Endometrium (tissue), 2 donors: ENCODE measurements around the gene DAGLB.
"Not testable (repeated sequence)": the region's sequence is repeated elsewhere in the genome, so short reads cannot be mapped to it uniquely, and the experiment has no call there.

Source experiments
- FAIRE-seq: peaks from 2 replicates; lab custom pipeline; 2012; peaks lifted over from hg19 to GRCh38; lab: Jason Lieb, UNC
- donor health status: control.
- donor health status: control.

The DAGLB gene

GRCh38 chr7:6430271-6430940, 17.3 kb downstream of the DAGLB start:
- FAIRE-seq, result no peak

GRCh38 chr7:6425948-6426347, 21.8 kb downstream of the DAGLB start:
- no peak for FAIRE-seq

- FAIRE-seq, result no peak
These were observed 23.6 kb downstream of the DAGLB start for GRCh38 chr7:6423942-6424701.

GRCh38 chr7:6422926-6423632, 24.7 kb downstream of the DAGLB start:
- no peak for FAIRE-seq

GRCh38 chr7:6422095-6422494, 25.7 kb downstream of the DAGLB start:
- FAIRE-seq, result no peak

GRCh38 chr7:6420680-6421079, 27.1 kb downstream of the DAGLB start:
- no peak for FAIRE-seq

- no peak for FAIRE-seq
These were observed 28.4 kb downstream of the DAGLB start for GRCh38 chr7:6419310-6419773.

GRCh38 chr7:6417408-6417807, 30.3 kb downstream of the DAGLB start:
- no peak for FAIRE-seq

GRCh38 chr7:6416516-6417145, 31.1 kb downstream of the DAGLB start:
- FAIRE-seq, result no peak

GRCh38 chr7:6413637-6414036, 34.1 kb downstream of the DAGLB start:
- no peak for FAIRE-seq

GRCh38 chr7:6409944-6410693, 37.6 kb downstream of the DAGLB start:
- no peak for FAIRE-seq

GRCh38 chr7:6409091-6409490, 38.7 kb downstream of the DAGLB start:
- FAIRE-seq, result no peak

GRCh38 chr7:6407434-6407833, 40.3 kb downstream of the DAGLB start:
- no peak for FAIRE-seq

GRCh38 chr7:6406121-6406520, 41.6 kb downstream of the DAGLB start:
- no peak for FAIRE-seq

- no peak for FAIRE-seq
These were observed 43.8 kb downstream of the DAGLB start for GRCh38 chr7:6403907-6404306.

GRCh38 chr7:6402741-6403140, 45.0 kb downstream of the DAGLB start:
- no peak for FAIRE-seq

GRCh38 chr7:6402041-6402440, 45.7 kb downstream of the DAGLB start:
- no peak for FAIRE-seq

GRCh38 chr7:6401536-6401935, 46.2 kb downstream of the DAGLB start:
- FAIRE-seq, result no peak

- FAIRE-seq, result not testable (repeated sequence)
These were observed 47.3 kb downstream of the DAGLB start for GRCh38 chr7:6400243-6401105.

- FAIRE-seq, result no peak
These were observed 48.4 kb downstream of the DAGLB start for GRCh38 chr7:6399351-6399750.

GRCh38 chr7:6398943-6399342, 48.8 kb downstream of the DAGLB start:
- FAIRE-seq, result no peak
